ENCODE data around the gene GMDS. TPM values are rescaled to one million over a fixed set of nuclear protein-coding genes. Genes with fewer than 3 reads are reported as not detected.

GMDS gene
- total and polyA plus RNA-seq, 2 of the 13 experiments (the other 11 are each of a cell fraction or from before 2014, with no cell fraction given) = 64.4 to 112 TPM

DNA sequence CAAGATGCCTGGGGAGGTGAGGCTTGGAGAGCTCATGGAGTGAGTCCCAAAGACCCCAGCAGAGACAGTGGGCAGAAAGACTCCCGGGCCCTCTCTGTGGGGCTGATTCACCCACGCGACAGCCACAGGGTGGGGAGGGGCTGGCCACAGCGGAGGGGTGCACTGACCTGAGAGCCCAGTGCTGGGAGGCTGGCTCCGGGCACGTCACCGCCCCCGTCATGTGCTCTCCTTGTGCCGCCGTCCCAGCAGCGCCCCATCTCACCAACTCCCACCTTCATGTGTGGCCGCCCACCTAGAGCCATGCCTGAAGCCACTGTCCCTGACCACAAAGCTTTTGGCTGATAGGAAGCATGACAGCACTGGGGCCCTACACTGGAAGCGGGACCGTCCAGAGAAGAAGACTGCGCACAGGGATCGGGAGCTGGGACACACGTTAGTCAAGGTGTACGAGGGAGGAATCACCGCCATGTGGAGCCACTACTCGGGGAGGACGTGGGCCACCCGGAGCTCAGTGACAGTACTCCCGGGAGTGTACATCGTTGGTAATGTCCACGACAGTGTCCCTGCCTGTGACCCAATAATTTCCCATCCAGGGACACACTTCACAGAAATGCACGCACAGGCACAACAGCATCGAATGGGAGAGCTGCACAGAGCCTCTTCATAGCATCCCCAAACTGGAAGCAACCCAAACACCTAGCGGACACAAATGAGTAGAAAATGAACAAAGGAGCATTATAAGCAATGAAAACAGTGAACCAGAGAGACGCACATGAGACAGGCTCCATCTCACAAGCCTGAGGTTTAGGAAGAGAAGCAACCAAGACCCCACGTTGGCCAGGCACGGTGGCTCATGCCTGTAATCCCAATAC, 664.0 kb downstream of the GMDS start (continued):
- no peak for TF ChIP-seq LCORL (IDR thresholded peaks at IDR 0.05)
- no peak for TF ChIP-seq LCORL (CRISPR knock-in tag; IDR thresholded peaks at IDR 0.05)

DNA sequence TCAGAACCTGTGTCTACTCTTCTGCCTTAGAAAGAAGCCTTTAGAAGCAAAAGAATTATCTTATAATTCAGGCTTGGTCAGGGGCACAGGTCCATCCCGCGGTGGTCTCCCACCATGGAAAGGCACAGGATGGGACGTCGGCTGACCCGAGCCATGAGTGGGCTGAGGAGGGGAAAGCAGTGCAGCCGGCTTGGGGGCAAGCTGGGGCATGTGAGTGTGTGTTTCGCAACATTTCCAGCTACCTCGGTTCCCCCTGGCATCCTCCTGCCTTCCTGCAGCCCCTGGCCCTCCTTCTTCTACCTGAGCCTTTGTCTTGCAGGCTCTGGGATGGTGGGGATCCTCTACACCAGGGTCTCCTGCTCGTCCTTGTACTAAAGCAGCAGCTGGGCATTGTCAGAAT, 664.8 kb downstream of the GMDS start:
- intact Hi-C loops (cut with micrococcal nuclease; ENCODE audit: unreplicated experiment) = no loop called here
- Histone ChIP-seq H3K36me3 (replicated peaks in 1 of 2; ENCODE audit: control insufficient read depth in 1 of 2, insufficient read depth in 2 of 2, low read length in 2 of 2) (no peaks in the 10 kb centered on the region), H3K9ac (ENCODE audit: insufficient read depth, low read depth, low read length) (no peak overlapping the region), H3K4me2 (ENCODE audit: low read depth, low read length) (no peak overlapping the region), H3K27ac (ENCODE audit: extremely low read length, insufficient read depth, low read length) (no peak overlapping the region), H3K9me3 (ENCODE audit: low read length) (no peaks in the 10 kb centered on the region), H3K27me3 (ENCODE audit: control insufficient read depth in 1 of 2, insufficient read depth in 2 of 2, low read length in 2 of 2) (peaks cover 5 to 43% of the 10 kb centered on the region in 2 experiments; a peak in 4 of 5 replicates), H3K4me3 (replicated peaks in 1 of 3; ENCODE audit: insufficient read depth in 1 of 3, low read depth in 2 of 3, low read length in 3 of 3) (no peak overlapping the region), H3K79me2 (ENCODE audit: insufficient read depth, low read length) (no peaks in the 10 kb centered on the region), H3K4me1 (ENCODE audit: insufficient read depth, low read length) (peaks cover 10% of the 10 kb centered on the region), H2AFZ (ENCODE audit: low read length) (no peak overlapping the region), H4K20me1 (ENCODE audit: insufficient read depth, low read length) (no peaks in the 10 kb centered on the region)
- 49% methylated on average over 9 of the region's 9 CpGs for WGBS (ENCODE audit: low lambda C conversion rate)
- ChIA-PET POLR2A (no interaction called here), CTCF (ENCODE audit: low intra/inter-chr PET ratio, low total read pairs) (no interaction called here)
- FAIRE-seq = no peak
- no peak for TF ChIP-seq ZNF724P (CRISPR knock-in tag; IDR thresholded peaks at IDR 0.05; ENCODE audit: borderline replicate concordance)
- TF ChIP-seq CEBPB (IDR thresholded peaks at IDR 0.05; ENCODE audit: borderline replicate concordance, low read depth, low read length) = peak; percentile 48; the same call in 1 of the 2 replicates
- TF ChIP-seq ZNF20 (CRISPR knock-in tag; IDR thresholded peaks at IDR 0.05) = no peak
- BruUV-seq (replicated peaks) = no TSS peak
- ATAC-seq = no peak
- no peak for DNase-seq (ENCODE audit: low spot score)
- in situ Hi-C loops (cut with HindIII; ENCODE audit: extremely low pct_ligation_motif_present, low pct_unique_long_range_greater_than_20kb) = no loop called here

DNA sequence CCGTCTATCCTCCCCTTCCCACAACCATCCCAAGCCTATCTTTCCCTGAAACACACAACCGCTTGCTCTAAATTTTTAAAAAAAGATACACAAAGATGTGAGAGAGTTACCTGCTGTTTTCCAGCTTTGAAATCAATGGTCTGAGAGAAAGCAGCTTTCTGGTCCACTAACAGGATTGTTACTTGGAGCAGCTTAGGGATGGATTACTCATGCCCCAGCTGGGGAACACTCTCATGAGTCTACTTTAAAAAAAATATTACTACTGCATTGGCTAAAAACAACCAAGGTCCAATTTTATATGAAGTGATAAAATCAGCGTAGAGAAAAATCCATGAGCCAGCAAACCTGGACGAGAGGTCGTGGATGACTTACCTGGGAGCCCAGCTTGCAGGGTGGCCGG, 665.3 kb downstream of the GMDS start:
- 72% methylated on average over 6 of the region's 6 CpGs for WGBS (ENCODE audit: low lambda C conversion rate)
- ATAC-seq = no peak
- ChIA-PET POLR2A (interaction anchor here (0.6 kb wide), 1 partner anchor 540 kb away, joined by 3 read pairs; no protein-coding TSS in a partner anchor), CTCF (ENCODE audit: low intra/inter-chr PET ratio, low total read pairs) (no interaction called here)
- FAIRE-seq = no peak
- no peak for DNase-seq (ENCODE audit: low spot score)
- no peak overlapping the region for H2AFZ ChIP-seq (ENCODE audit: low read length)
- no peak overlapping the region for H3K9ac ChIP-seq (ENCODE audit: insufficient read depth, low read depth, low read length)
- TF ChIP-seq MAFK (conservative IDR thresholded peaks at IDR 0.05 in 1 of 2, IDR thresholded peaks at IDR 0.05 in 1 of 2; ENCODE audit: low read length in 2 of 2) = no peak
- no peak for TF ChIP-seq CEBPG (CRISPR knock-in tag; IDR thresholded peaks at IDR 0.05)
- no peak for TF ChIP-seq LCORL (IDR thresholded peaks at IDR 0.05)
- no peak for TF ChIP-seq LCORL (CRISPR knock-in tag; IDR thresholded peaks at IDR 0.05)
- no peak for TF ChIP-seq ZNF674 (CRISPR knock-in tag; IDR thresholded peaks at IDR 0.05; ENCODE audit: low read depth)
- TF ChIP-seq ZNF326 (CRISPR knock-in tag; IDR thresholded peaks at IDR 0.05; ENCODE audit: borderline replicate concordance) = no peak
- TF ChIP-seq PAWR (CRISPR knock-in tag; IDR thresholded peaks at IDR 0.05; ENCODE audit: borderline replicate concordance) = no peak
- no peak for TF ChIP-seq GATAD1 (CRISPR knock-in tag; IDR thresholded peaks at IDR 0.05)
- TF ChIP-seq ZNF34 (CRISPR knock-in tag; IDR thresholded peaks at IDR 0.05; ENCODE audit: borderline replicate concordance) = no peak
- in situ Hi-C loops (cut with HindIII; ENCODE audit: extremely low pct_ligation_motif_present, low pct_unique_long_range_greater_than_20kb) = no loop called here
- intact Hi-C loops (cut with micrococcal nuclease; ENCODE audit: unreplicated experiment) = no loop called here
- peaks cover 15% of the 10 kb centered on the region for H3K4me1 ChIP-seq (ENCODE audit: insufficient read depth, low read length)
- H3K27me3 ChIP-seq (ENCODE audit: control insufficient read depth in 1 of 2, insufficient read depth in 2 of 2, low read length in 2 of 2) = peaks cover 5 to 43% of the 10 kb centered on the region in 2 experiments; a peak in 4 of 5 replicates
- no peaks in the 10 kb centered on the region for H3K9me3 ChIP-seq (ENCODE audit: low read length)
- H3K79me2 ChIP-seq (ENCODE audit: insufficient read depth, low read length) = no peaks in the 10 kb centered on the region
- H3K27ac ChIP-seq (ENCODE audit: extremely low read length, insufficient read depth, low read length) = no peak overlapping the region
- no peak overlapping the region for H3K4me2 ChIP-seq (ENCODE audit: low read depth, low read length)
- no TSS peak for BruUV-seq (replicated peaks)
- no peaks in the 10 kb centered on the region for H3K36me3 ChIP-seq (replicated peaks in 1 of 2; ENCODE audit: control insufficient read depth in 1 of 2, insufficient read depth in 2 of 2, low read length in 2 of 2)
- no peaks in the 10 kb centered on the region for H4K20me1 ChIP-seq (ENCODE audit: insufficient read depth, low read length)
- H3K4me3 ChIP-seq (replicated peaks in 1 of 3; ENCODE audit: insufficient read depth in 1 of 3, low read depth in 2 of 3, low read length in 3 of 3) = no peak overlapping the region
